ENCODE data around the gene PRKCA.

PRKCA gene

DNA sequence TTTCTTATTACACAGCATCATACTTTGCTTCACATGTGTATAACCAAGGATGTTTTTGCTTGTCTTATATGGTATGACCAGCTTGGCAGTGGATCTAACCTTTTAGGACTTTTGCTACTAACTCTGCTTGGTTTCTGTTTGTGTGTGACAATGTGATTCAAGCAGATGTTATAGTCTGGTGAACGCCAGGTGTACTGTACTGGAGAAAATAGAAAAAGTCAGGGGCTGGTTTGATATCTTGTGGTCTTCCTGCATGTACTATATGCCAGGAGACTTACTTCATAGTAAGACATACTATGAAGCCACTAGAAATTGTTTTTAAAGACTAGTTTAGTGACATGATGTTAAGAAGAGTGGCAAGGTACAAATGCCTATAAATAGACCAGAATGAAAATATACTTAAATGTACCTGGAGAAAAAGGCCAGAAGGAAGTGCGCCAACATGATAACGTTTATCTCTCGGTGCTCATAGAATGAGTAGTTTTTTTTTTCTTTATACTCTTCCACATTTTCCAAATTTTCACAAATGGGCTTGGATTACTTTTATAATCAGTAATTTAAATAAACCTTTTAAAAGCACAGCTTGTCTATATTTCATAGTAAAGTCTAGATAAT lies 112.3 kb downstream of the PRKCA start:
- no peak for DNase-seq (ENCODE audit: low spot score)

DNA sequence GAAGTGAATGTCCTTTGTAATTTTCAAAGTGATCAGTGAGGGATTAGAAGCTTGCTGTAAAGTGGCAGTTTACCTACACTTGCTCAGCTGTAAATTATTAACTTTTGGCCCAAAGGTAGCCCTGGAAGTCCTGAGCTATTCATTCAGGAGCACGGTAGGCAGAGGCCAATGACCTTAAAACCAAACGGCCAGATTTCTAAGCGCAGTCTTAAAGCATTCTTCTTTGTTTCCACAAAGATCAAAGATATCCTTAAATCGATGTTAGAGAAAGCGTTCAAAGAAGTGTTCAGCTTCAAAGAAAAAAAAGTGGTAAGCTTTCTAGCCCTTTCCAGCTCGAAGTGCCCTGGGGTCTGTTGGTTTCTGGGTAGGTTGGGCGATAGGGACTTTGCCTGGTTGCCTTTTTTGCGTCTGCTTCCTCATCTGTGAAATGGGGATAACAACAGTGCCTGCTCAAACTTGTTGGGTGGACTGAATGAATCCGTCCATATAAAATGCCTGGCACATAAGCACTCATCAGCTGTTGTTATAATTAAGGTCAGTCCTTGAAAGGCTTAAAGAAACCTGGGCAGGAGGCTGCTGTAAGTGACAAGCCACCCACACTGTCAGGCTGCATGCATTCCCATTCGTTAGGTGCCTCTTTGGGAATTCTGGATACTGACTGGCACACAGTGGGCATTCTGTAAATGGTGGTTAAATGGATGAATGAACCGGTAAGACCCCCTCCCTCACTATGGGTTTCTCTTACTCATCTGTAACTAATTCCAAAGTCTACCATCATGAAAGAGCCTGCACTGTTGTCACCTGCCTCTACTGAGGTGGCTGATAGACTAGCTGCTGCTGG lies 113.2 kb downstream of the PRKCA start:
- no peak for DNase-seq (ENCODE audit: low spot score)

DNA sequence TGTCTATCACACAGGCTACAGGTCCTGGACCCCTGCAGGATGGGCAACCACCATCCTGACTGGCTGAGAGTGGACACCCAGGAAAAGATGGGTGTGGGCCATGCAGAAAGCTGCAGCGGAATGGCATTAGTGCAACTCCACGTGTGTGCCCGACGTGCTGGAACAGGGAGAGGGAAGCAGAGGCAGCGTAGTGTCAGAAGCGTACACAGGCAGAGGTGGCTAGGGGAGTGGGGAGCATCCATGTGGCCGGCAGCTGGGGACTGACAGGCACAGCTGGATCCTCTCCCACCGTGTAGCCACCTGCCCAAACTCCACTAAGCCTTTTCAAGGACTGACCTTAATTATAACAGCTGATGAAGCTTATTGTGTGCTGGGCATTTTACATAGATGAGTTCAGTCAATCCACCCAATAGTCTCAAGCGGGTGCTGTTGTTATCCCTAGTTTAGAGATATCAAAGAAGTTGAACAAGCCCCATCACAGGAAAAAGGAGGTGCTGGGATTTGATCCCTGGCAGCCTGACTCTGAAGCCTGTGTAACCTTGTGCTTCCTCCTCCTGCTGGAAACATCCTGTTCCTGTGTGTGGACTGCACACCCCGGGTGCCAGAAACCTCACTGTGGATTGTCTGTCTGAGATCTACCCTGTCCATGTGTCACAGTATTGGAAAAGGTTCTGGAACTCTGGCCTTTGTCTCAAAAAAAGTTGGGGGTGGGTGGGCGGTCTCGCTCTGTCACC lies 114.0 kb downstream of the PRKCA start:
- no peak for DNase-seq (ENCODE audit: low spot score)

DNA sequence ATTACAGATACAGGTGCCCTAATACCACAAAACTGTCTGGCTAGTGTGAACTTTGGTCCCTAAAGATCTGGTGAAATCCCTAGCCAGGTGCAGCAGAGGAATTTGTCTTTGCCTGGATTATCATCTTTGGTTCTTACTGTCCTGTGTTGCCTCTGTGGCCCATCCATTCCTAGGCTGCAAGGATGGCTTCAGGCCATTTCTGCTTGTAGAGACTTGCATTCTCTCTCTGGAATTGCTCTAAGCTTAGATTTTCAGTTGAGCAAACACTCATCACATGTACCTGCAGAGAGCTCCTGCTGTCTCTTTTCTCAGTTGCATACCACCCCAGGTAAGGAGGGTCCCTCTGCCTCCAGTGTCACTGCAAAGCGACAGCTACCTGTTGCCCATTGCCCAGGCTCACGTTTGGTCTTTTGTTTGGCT lies 114.9 kb downstream of the PRKCA start:
- DNase-seq (ENCODE audit: low spot score): no peak

DNA sequence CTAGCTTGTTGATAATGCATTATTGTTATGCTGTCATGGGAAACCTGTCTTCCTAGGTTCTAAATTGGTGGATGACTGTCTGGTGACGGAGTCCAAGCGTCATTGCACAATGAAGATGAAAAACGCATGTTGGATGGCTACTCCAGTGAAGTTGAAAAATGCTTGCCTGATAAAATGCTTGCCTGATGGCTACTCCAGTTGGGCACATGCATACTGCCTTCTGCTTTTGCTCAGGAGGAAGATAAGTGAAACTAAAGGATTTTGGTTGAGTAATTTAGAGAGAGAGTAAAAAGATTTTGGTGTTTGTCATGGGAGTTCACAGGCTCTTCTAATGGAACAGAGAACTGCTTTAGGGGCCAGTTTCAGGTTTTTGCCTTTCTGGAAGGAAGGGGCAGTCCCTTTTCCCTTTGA lies 118.6 kb downstream of the PRKCA start:
- DNase-seq (ENCODE audit: low spot score): no peak

DNA sequence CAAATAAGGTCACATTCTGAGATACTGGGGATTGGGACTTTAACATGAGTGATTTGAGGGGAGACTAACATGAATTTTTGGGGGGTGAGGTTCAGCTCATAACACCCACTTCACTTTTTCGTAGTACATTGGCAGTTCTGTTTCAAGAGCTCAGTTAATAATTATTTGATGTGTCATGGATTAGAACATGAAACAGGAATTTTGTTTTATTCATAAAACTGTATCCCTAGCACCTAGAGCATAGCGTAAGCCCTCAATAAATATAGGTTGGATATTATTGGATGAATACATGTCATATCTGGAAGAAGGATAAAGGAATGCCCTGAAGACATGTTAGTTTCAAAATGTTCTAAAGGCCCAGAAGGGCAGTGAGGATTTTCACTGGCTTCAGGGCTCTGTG lies 119.8 kb downstream of the PRKCA start:
- DNase-seq (ENCODE audit: low spot score): no peak

DNA sequence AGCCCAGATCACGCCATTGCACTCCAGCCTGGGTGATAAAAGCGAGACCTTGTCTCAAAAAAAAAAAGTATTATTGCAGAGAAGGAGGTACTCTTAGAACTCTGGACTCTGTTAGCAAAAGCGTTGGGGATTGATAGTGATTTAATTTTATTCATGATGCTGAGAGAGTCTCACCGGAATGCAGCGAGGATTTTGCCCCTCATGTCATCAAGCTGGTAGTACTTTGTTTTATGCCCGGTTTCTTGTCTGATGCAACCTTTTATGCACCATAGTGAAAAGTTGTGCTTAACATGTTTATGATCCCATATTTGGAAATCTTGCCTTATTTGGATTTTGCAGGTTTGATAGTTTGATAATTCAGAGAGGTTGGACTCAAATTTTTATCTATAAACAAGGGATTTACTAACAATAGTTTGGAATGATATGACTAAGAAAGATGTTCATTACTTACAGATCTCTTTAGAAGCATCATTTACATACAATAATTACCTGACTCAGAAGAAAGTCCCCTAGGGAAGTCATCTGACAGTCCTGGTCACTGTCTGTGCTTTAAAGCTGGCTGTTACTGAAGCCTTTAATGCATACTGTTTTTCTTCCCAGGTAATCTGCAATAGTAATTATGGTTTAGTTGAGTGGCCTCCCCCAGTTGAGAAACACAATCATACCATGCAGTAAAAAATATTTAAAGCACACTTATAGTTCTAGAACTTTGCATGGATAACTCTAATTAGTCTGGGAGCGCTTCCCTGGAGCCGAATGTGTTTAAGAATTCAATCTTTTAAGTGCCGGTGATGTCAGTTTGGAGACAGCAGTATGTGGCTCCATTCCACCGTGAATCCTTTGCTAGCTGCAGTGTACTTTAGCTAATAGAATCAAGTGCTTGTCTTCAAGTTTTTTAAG lies 120.9 kb downstream of the PRKCA start:
- no peak for DNase-seq (ENCODE audit: low spot score)

DNA sequence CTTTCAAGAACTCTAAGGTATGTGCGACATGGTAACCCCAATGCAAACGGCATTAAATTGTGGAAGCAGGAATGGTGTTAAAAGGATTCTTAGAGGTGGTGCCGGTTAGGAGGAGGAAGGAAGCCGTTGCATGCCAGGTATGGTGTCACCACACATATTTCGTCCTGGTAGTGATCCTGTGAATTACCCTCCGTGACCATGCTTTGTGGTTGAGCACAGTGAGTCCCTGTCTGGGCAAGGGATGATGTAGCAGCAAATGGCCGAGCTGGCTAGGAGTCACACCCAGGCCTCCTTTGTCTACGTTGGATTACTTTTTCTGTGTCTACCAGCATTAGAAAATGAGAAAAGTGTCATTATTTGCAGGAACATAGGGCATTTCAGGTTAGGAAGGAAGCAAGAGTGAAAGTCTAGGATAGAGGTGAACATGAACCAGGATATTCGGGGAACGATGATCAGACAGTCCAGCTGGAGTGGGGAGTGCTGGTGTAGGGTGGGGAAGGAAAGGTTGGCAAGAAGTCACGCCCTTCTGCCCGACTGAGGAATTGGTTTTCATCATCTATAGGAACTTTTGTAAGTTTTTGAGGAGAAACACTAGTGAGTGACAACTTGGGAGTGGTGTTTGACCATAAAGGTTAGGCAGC lies 123.5 kb downstream of the PRKCA start:
- no peak for DNase-seq (ENCODE audit: low spot score)

DNA sequence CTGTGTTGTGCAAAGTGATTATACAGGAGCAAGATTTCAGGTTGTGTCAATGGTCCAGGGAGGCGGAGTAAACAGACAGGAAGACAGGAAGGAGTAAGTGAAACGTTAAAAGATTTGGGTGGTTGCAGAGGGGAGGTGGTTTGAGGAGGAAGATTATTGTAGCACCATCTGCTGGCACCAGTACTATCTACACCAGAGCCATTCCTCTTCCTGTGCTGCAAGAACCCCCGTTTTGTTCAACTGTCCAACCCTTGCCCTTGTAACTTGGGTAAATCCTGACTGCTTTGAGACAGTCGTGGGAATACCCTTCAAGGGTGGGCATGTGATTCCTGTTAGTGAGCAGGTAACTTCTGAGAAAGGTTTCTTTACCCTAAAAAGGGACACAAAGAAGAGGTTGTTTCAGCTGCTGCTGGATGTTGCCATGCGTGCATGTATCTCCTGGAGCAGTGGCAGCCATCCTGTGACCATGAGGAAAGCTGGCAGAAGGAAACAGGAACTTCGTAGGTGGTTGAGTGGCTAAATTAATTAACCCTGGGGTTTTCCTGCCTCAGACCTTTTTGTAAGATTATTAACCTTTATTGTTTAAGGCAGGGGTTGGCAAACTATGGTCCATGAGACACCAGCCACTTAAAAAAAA lies 124.1 kb downstream of the PRKCA start:
- DNase-seq (ENCODE audit: low spot score): peak; percentile 70

DNA sequence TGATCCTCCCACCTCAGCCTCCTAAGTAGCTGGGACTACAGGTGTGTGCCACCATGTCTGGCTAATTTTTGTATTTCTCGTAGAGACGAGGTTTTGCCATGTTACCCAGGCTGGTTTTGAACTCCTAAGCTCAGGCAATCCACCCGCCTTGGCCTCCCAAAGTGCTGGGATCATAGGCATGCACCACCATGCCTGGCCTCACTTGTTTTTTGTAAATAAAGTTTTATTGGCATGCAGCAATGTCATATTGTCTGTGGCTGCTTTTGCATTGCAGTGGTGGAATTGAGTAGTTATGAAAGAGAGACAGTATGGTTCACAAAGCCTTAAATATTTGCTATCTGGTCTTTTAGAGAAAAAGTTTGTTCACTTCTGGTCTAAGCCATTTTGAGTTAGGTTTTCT lies 124.7 kb downstream of the PRKCA start:
- DNase-seq (ENCODE audit: low spot score): no peak

DNA sequence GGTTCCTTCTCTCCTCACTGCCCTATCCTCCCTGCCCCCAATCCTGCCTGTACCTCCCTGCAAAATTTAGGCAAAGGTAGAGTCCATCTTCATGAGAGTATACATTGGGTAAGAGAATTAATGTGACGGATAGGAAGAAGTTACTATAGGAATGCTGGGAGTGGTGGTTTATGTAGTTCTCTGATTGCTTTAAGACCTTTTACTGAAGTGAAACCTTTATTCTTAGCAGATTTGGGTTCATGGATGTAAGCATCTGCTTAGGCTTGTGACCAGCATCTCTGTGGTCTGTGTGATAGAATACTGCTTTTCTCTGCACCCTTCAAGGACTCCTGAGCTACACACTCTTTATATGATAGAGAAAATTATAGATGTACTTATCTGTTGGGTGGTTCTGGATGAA lies 127.3 kb downstream of the PRKCA start:
- no peak for DNase-seq (ENCODE audit: low spot score)

DNA sequence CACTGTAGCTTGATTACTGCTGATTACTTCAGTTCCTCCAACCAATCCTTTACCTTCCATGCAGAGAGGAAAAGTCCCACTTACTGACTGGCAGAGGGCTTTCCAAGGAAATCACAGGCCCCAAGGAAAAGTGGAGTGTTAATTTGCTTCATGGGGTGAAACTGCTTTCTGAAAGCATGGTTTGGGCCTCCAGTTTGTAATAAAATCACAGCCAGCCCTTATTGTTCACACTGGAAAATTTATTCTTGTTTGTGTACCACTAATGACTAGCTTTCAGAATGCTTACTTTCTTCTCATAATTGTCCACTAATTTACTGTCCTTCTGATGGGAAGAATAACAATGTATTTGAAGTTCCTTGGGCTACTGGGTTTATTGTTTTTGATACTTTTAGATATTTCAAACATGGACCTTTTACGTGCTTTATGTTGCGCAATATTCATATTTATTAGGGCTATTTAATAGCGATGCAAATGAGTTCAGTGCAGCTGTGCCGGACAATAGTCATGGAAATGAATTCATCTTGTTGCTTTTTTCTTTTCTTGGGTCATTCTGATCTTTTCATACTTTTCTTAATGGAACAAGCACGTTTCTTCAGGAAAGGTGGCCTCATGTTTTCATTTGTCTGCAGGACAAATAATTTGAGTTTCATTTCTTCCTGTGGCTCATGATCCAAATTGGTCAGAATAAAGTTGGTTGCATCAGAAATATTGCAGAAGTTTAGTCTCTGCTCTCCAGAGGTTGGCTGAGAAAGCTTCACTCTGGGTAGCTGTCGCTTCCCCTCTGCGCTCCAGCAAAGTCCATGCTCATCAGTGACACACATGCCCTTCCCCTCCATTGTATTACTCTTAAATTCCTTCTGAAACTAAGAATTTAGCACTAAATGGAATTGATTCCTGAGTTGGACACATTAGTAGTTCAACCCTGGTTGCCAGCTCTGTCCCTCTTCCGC lies 128.7 kb downstream of the PRKCA start:
- no peak for DNase-seq (ENCODE audit: low spot score)

DNA sequence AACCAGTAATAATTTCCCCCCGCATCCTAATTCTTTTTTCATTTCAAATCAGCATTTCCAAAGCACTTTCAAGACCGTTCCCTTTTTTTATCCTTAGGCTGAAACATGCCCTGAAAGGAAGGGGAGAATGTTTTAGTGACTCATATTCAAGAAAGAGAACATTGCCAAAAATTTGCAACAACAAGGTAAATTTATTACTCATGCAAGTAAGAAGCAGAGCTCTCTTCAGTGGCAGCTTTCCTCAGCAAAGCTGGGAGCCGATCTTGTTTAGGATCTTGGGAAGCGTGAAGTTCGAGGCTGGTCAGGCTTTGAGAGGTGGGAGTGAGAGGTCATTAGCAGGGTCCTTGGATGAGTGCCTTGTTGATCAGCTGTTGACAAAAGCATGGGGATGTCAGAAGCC lies 129.5 kb downstream of the PRKCA start:
- DNase-seq (ENCODE audit: low spot score): no peak

DNA sequence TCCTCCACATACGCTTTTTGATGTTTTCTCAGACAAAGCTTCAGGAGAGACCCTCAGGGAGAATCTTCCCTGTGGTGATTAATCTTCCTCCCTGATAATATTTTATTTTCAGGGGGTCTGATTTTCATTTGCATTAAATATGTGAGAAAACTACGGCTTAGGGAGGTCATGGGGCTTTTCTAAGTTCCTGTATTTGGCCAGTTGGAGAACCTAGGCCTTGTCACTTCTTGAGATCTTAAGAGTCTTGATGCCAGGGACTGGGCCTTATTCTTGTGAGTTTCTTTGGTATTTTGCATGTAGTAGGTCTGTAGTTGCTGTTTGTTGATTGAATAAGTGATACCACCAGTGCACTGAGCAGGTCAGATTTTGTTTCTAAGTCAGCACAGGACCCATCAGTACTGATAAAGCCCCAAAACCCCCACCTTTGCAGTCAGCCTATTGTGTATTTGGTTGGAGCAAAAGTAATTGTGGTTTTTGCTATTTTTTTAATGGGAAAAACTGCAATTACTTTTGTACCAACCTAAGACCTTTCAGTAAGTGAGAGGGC lies 130.1 kb downstream of the PRKCA start:
- no peak for DNase-seq (ENCODE audit: low spot score)

DNA sequence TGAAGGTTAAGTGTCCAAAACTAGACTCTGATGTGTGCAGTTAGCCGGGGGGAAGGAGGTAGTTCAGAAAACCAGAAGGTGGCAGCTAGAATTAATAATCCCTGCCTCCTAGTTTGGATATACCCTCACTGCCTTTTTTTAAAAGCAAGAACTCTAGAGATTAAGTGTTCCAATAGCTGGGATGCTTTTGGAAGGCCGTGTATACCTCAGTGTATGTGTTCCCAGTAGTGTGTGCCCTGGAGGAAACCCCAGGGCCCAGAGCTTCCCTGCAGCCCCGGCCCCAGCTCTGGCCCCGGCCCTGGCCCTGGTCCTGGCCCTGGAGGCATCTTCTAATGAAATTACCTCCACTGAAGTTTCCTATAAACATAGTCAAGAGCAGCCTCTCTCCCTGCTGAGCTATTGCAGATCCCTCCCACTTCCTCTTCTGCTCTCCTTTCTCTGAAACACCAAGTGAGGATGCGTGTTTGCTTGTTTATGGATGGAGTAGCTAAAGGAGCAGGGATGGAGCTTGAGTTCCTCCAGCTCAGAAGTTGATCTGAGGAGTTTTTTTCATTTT lies 130.7 kb downstream of the PRKCA start:
- DNase-seq (ENCODE audit: low spot score): no peak

DNA sequence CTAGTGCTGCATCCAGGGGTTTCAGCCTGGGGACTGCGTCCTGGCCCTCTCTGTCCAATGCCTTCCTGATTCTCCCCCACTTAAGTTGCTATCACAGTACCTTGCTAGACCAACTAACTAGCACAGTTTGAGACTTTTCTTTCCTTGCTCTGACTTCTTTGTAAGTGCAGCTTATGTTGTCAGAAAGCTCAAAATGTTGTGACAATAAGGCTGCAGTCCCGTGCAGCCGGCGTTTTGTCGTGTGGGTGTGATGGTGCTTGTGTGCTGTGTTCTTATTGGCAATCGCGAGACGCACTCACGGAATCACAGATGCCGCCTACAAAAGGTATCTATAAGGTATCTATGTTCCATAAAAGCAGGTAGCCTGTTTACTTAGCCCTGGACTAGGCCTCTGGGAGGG lies 132.8 kb downstream of the PRKCA start:
- no peak for DNase-seq (ENCODE audit: low spot score)

DNA sequence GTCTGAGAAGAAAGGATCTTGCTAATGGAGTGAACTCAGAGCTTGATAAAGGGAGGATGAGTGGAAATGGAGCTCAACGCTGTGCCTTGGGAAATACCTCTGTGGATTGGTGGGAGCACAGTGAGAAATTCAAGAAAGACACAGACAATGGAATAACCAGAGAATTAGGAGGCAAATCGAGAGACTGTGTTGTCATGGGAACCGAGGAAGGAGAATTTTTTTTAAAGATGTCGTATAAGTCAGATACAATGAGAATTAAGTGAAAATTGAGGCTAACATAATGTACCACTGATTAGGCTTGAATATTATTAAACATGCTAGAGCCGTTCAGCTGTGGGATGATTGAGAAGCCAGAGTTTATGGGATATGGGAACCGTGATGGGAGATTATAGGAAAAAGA lies 134.2 kb downstream of the PRKCA start:
- no peak for DNase-seq (ENCODE audit: low spot score)

DNA sequence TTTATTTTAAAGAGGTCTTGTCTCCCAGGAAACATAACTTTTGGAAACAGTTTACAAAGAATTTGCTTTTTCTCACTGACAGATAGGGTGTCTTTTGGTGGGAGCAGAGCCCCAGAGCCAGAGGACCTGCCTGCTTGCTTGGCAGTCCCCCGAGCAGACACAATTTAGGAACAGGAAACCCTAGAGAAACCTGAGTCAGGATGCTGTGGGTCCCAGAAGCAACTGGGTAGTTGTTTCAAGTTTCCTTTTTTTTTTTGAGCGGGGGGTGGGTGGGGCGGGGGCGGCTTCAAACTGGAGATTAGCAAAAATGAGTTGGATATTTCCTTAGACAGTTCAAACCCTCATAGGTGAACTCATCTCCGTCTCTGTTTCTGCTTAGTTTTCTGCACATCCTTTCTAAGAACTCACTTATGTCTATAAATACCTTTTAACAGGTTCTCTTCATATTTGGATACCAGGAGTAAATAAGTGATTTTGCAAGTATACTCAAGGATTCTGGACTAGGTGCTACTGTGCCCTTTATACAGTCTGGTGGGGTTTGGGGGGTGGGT lies 135.1 kb downstream of the PRKCA start:
- no peak for DNase-seq (ENCODE audit: low spot score)

DNA sequence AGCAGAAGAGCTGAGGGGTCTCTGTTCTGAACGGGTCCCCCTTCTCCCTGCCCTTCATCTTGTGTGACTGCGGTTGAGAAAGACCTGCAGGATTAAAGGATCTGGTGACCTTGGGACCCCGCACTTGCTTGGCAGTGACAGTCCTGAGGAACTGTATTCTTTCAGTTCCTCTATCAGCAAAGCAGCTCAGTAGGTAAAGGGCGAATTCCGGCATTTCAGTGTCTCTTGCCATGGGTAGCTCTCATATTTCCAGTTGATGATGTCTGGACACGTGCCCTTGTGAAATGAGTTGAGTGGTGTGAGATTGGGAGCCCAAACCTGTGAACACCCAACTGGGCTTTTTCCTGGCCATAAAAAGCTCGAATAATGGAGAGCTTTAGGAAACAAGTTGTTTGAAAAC lies 135.7 kb downstream of the PRKCA start:
- DNase-seq (ENCODE audit: low spot score): no peak

Measured in germinal center (tissue), 1 donor.